Body of pancreas (tissue), 4 donors: ENCODE data around the gene EHMT2. TPM values are rescaled to one million over a fixed set of nuclear protein-coding genes. Genes with fewer than 3 reads are reported as not detected.
"Not testable (repeated sequence)": the region's sequence is repeated elsewhere in the genome, so short reads cannot be mapped to it uniquely, and the experiment has no call there.

Experiments
- ATAC-seq: fragments of 150-250 bp; one replicate; pipeline ENCODE4 v1.9.1; 2016
- DNase-seq, 4 donors: peaks; one replicate each; pipeline ENCODE4 v3.0.0-alpha.2; 2019
- H3K27ac ChIP-seq, 4 donors: fragments of 200-600 bp; sonication (generic); 1 replicate in 3 of 4; 2 replicates in 1 of 4; pipeline versions ENCODE4 v1.5.1 to v1.6.1; 2016 to 2019; ENCODE audit warnings: mild to moderate bottlenecking in 1 of 4, mixed read lengths in 1 of 4, moderate library complexity in 1 of 4
- H3K27me3 ChIP-seq, 2 donors: fragments of 200-600 bp; sonication (generic); one replicate each; pipeline ENCODE4 v1.6.0; 2016; ENCODE audit warnings: mild to moderate bottlenecking in 1 of 2
- H3K36me3 ChIP-seq, 2 donors: fragments of 200-600 bp; sonication (generic); replicated peaks in 1 of 2; 2 replicates each; pipeline ENCODE4 v1.5.1; 2016; ENCODE audit warnings: low read depth in 2 of 2; ENCODE audit not compliant: insufficient read depth in 1 of 2
- H3K4me1 ChIP-seq: fragments of 200-600 bp; sonication (generic); one replicate; pipeline ENCODE4 v1.6.0; 2016
- H3K4me3 ChIP-seq, 2 donors: fragments of 200-600 bp; sonication (generic); 1 replicate in 1 of 2; 2 replicates in 1 of 2; pipeline ENCODE4 v1.5.1; 2016 to 2019
- H3K9me3 ChIP-seq, 3 donors: fragments of 200-600 bp; sonication (generic); 1 replicate in 2 of 3; 2 replicates in 1 of 3; pipeline ENCODE4 v1.5.1; 2016
- CTCF ChIP-seq, 7 experiments: fragments of 450-650 bp in 4 of 7; fragments of 200-600 bp in 3 of 7; sonication (generic) in 3 of 7; IDR thresholded peaks; one replicate each; pipeline ENCODE4 v1.5.1; 2016 to 2019; ENCODE audit warnings: antibody characterized with exemption in 7 of 7
- POLR2A ChIP-seq, 3 donors: fragments of 450-650 bp; IDR thresholded peaks; one replicate each; pipeline ENCODE4 v1.6.1; 2016; ENCODE audit warnings: antibody characterized with exemption in 3 of 3, mild to moderate bottlenecking in 2 of 3
- WGBS, 2 donors: methylation state at CpG; one replicate each; pipeline ENCODE4 v1.1.5; 2017; 5-methylcytosine and 5-hydroxymethylcytosine counted together
- intact Hi-C: fragments of 100-400 bp; cut with DNase I; formaldehyde crosslinking; loops from one replicate; pipeline ENCODE4 v1.15.1; 2023
- total RNA-seq, 2 donors: library from RNA; depleted of rRNA; stranded (reverse); fragments of >200 nt; gene quantifications; one replicate each; pipeline ENCODE4 v1.1.0, GENCODE V29; 2016

Gene EHMT2
- total RNA-seq, 2 donors from 2014 or later: 35.8 to 87.7 TPM

GRCh38 chr6:31850765-31851484, 46.6 kb downstream of the EHMT2 start:
- no peak for TF ChIP-seq CTCF (IDR thresholded peaks at IDR 0.05)
- no peak for TF ChIP-seq POLR2A (IDR thresholded peaks at IDR 0.05)
- 92 to 96% methylated on average over 2 of the region's 2 CpGs for WGBS, 2 donors
- H3K27ac ChIP-seq: no peak overlapping the region

GRCh38 chr6:31847276-31847978, 50.1 kb downstream of the EHMT2 start:
- Histone ChIP-seq H3K27ac (no peak overlapping the region), H3K4me3 (no peak overlapping the region), H3K9me3 (no peaks in the 10 kb centered on the region), H3K4me1 (no peaks in the 10 kb centered on the region), H3K27me3 (no peaks in the 10 kb centered on the region), H3K36me3 (no peaks in the 10 kb centered on the region)
- TF ChIP-seq CTCF (IDR thresholded peaks at IDR 0.05): no peak
- no peak for TF ChIP-seq POLR2A (IDR thresholded peaks at IDR 0.05)
- no peak for ATAC-seq
- DNase-seq: no peak
- intact Hi-C loops: no loop called here
- WGBS, 2 donors: 93 to 94% methylated on average over 2 of the region's 2 CpGs

More at GRCh38 chr6:31850765-31851484, 46.6 kb downstream of the EHMT2 start:
- intact Hi-C loops: no loop called here
- ATAC-seq: no peak
- Histone ChIP-seq H3K36me3 (no peaks in the 10 kb centered on the region), H3K9me3 (no peaks in the 10 kb centered on the region), H3K4me1 (no peaks in the 10 kb centered on the region), H3K4me3 (no peak overlapping the region), H3K27me3 (no peaks in the 10 kb centered on the region)
- DNase-seq: no peak

- Histone ChIP-seq H3K4me3 (no peak overlapping the region), H3K9me3 (no peaks in the 10 kb centered on the region), H3K36me3 (peaks cover 6 to 8% of the 10 kb centered on the region in 2 donors), H3K27ac (no peak overlapping the region), H3K27me3 (no peaks in the 10 kb centered on the region), H3K4me1 (no peaks in the 10 kb centered on the region)
- DNase-seq: no peak
- intact Hi-C loops: no loop called here
- 84 to 100% methylated on average over 3 of the region's 3 CpGs for WGBS, 2 donors
- ATAC-seq: no peak
- TF ChIP-seq POLR2A (IDR thresholded peaks at IDR 0.05): no peak
- no peak for TF ChIP-seq CTCF (IDR thresholded peaks at IDR 0.05)
These were observed 53.0 kb downstream of the EHMT2 start for GRCh38 chr6:31844507-31844906.

- ATAC-seq (no peak), DNase-seq (no peak)
- Histone ChIP-seq H3K9me3 (no peaks in the 10 kb centered on the region), H3K36me3 (peaks cover 12 to 15% of the 10 kb centered on the region in 2 donors), H3K27ac (no peak overlapping the region), H3K4me3 (no peak overlapping the region), H3K27me3 (no peaks in the 10 kb centered on the region), H3K4me1 (peaks cover 22% of the 10 kb centered on the region)
- TF ChIP-seq POLR2A (IDR thresholded peaks at IDR 0.05) (no peak), CTCF (IDR thresholded peaks at IDR 0.05) (no peak)
- 92 to 96% methylated on average over 9 of the region's 9 CpGs for WGBS, 2 donors
- intact Hi-C loops: no loop called here
These were observed 55.4 kb downstream of the EHMT2 start for GRCh38 chr6:31842053-31842452.

- DNase-seq, H3K9me3 ChIP-seq, intact Hi-C loops, H3K27ac ChIP-seq, H3K4me3 ChIP-seq, ATAC-seq, H3K27me3 ChIP-seq: not testable (repeated sequence)
- H3K36me3 ChIP-seq: peaks cover 12 to 15% of the 10 kb centered on the region in 2 donors
- 82 to 84% methylated on average over 8 of the region's 8 CpGs for WGBS, 2 donors
- H3K4me1 ChIP-seq: peaks cover 37% of the 10 kb centered on the region
These were observed 57.7 kb downstream of the EHMT2 start for GRCh38 chr6:31839779-31840126.
